GM23248 (cell line): ENCODE measurements around the gene SGMS1. TPM values are rescaled to one million over a fixed set of nuclear protein-coding genes. Genes with fewer than 3 reads are reported as not detected.
A peak's percentile ranks its signal among the peaks of the same experiment; 100 is the strongest.

Experiments used
- DNase-seq: peaks from one replicate; pipeline ENCODE4 v3.0.0-alpha.2; 2015
- H2AFZ ChIP-seq: fragments of 200-600 bp; sonication (generic); 2 replicates; pipeline ENCODE4 v1.6.1; 2016; ENCODE audit warnings: antibody characterized with exemption
- H3F3A ChIP-seq: fragments of 200-600 bp; sonication (generic); 2 replicates; pipeline ENCODE4 v1.6.1; 2016; ENCODE audit warnings: mild to moderate bottlenecking, antibody characterized with exemption, mixed run types; ENCODE audit not compliant: insufficient read depth
- H3K27ac ChIP-seq: fragments of 200-600 bp; sonication (generic); 2 replicates; pipeline ENCODE4 v1.5.1; 2016; ENCODE audit warnings: mild to moderate bottlenecking
- H3K27me3 ChIP-seq: fragments of 200-600 bp; sonication (generic); replicated peaks from 2 replicates; pipeline ENCODE4 v1.6.1; 2016; ENCODE audit warnings: mild to moderate bottlenecking; ENCODE audit not compliant: insufficient read depth
- H3K36me3 ChIP-seq: fragments of 200-600 bp; sonication (generic); 2 replicates; pipeline ENCODE4 v1.6.1; 2016; ENCODE audit warnings: low read depth, mild to moderate bottlenecking
- H3K4me1 ChIP-seq: fragments of 200-600 bp; sonication (generic); 2 replicates; pipeline ENCODE4 v1.6.1; 2016; ENCODE audit warnings: mild to moderate bottlenecking; ENCODE audit not compliant: insufficient read depth
- H3K4me2 ChIP-seq: fragments of 200-600 bp; sonication (generic); one replicate; pipeline ENCODE4 v1.6.1; 2016; ENCODE audit warnings: mild to moderate bottlenecking; ENCODE audit not compliant: unreplicated experiment
- H3K4me3 ChIP-seq: fragments of 200-600 bp; sonication (generic); 2 replicates; pipeline ENCODE4 v1.5.1; 2016; ENCODE audit warnings: mild to moderate bottlenecking
- H3K79me2 ChIP-seq: fragments of 200-600 bp; sonication (generic); 2 replicates; pipeline ENCODE4 v1.6.1; 2016; ENCODE audit warnings: mild to moderate bottlenecking; ENCODE audit not compliant: insufficient read depth
- H3K9ac ChIP-seq: fragments of 200-600 bp; sonication (generic); 2 replicates; pipeline ENCODE4 v1.6.1; 2016; ENCODE audit warnings: mild to moderate bottlenecking
- H3K9me2 ChIP-seq: fragments of 200-600 bp; sonication (generic); 2 replicates; pipeline ENCODE4 v1.6.1; 2016; ENCODE audit warnings: mixed run types, mild to moderate bottlenecking, moderate library complexity; ENCODE audit not compliant: insufficient read depth
- H3K9me3 ChIP-seq: fragments of 200-600 bp; sonication (generic); one replicate; pipeline ENCODE4 v1.6.1; 2017; ENCODE audit warnings: low read depth
- H4K20me1 ChIP-seq: fragments of 200-600 bp; sonication (generic); 2 replicates; pipeline ENCODE4 v1.6.0; 2016; ENCODE audit not compliant: insufficient read depth
- EZH2 ChIP-seq: fragments of 200-600 bp; sonication (generic); IDR thresholded peaks from 2 replicates; pipeline ENCODE4 v1.6.1; 2018; ENCODE audit warnings: antibody characterized with exemption, mild to moderate bottlenecking; ENCODE audit not compliant: insufficient read depth, poor library complexity, severe bottlenecking
- EZH2phosphoT487 ChIP-seq: fragments of 200-600 bp; sonication (generic); IDR thresholded peaks from 2 replicates; pipeline ENCODE4 v1.6.1; 2018; ENCODE audit warnings: antibody characterized with exemption, moderate library complexity, mild to moderate bottlenecking, low read depth; ENCODE audit not compliant: insufficient read depth
- WGBS, 2 experiments: methylation state at CpG; one replicate each; pipeline ENCODE4 v1.1.6; 2015 to 2017; ENCODE audit warnings: low lambda C conversion rate in 2 of 2, low coverage in 1 of 2; ENCODE audit errors: missing lambda C conversion rate in 2 of 2; 5-methylcytosine and 5-hydroxymethylcytosine counted together
- in situ Hi-C: fragments of 300-500 bp; cut with MboI; formaldehyde crosslinking; loops from 2 replicates; pipeline ENCODE4 v1.15.0; 2020
- polyA plus RNA-seq: library from polyadenylated mRNA; unstranded; fragments of >200 nt; fragmentation: Nextera tagmentation; extraction: Ambion mirVana; gene quantifications from 2 replicates; pipeline ENCODE4 v1.2.1, GENCODE V29; 2016
- total RNA-seq: library from RNA; depleted of rRNA; stranded (reverse); fragments of >200 nt; shearing (Covaris generic); gene quantifications from 2 replicates; pipeline ENCODE4 v1.2.3, GENCODE V29; 2014

Gene SGMS1
- total and polyA plus RNA-seq, 2 experiments from 2014 or later: 22.7 to 53.6 TPM

DNA sequence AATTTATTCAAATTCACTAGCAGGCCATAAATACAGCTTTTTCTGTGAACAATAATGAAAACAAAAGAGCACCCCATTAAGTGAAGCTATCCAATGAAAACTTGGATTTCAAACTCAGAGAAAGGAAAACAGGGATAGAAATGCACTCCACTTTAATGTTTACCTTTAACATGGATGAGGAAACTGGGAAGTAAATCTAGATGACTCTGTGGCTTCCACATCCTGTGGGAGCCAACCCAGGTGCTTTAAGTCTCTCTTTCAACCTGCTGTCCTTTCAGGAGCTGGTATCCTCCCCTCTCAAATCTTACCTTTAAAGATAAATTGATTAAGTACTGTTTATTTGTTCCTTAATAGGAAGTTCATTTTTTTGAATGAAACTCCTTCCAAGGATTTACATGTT is 21.5 kb upstream of the SGMS1 start:
- Histone ChIP-seq H3K9me3 (no peaks in the 10 kb centered on the region), H3K9ac (no peak overlapping the region), H4K20me1 (no peaks in the 10 kb centered on the region), H3K79me2 (no peaks in the 10 kb centered on the region), H3K4me2 (no peak overlapping the region), H3K27me3 (peaks cover 9% of the 10 kb centered on the region; the same call in 1 of the 2 replicates), H3K4me1 (no peaks in the 10 kb centered on the region), H3K4me3 (no peak overlapping the region), H3K36me3 (no peaks in the 10 kb centered on the region), H3F3A (no peaks in the 10 kb centered on the region), H3K27ac (no peak overlapping the region), H3K9me2 (no peaks in the 10 kb centered on the region), H2AFZ (no peak overlapping the region)
- in situ Hi-C loops: no loop called here
- no peak for DNase-seq
- TF ChIP-seq EZH2: no peak
- TF ChIP-seq EZH2phosphoT487: no peak

DNA sequence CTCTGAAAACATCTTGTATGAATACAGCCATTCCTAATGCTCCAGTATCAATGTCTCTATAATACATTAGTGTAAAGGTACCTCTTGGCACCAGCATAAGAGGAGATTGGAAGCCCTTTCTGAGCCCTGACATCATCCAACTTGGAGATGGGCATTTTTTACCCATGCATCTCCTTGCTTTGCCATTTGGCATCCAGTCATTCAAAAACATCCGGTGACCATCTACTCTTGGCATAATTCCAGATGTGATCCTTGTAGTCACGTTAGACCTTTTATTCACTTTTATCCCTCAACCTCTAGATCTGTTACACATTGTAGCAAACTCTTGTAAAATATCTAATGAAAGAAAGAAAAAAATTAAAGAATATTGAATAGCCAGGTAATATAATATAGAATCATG is 17.9 kb upstream of the SGMS1 start:
- WGBS, 2 experiments: 24 to 26% methylated on average over 2 of the region's 2 CpGs
- no peak overlapping the region for H2AFZ ChIP-seq
- no peaks in the 10 kb centered on the region for H3K36me3 ChIP-seq
- H3K4me2 ChIP-seq: no peak overlapping the region
- peaks cover 9% of the 10 kb centered on the region; the same call in 1 of the 2 replicates for H3K27me3 ChIP-seq
- H3K9me2 ChIP-seq: no peaks in the 10 kb centered on the region
- no peaks in the 10 kb centered on the region for H3K79me2 ChIP-seq
- no peak overlapping the region for H3K4me3 ChIP-seq
- no peak overlapping the region for H3K9ac ChIP-seq
- H3K4me1 ChIP-seq: peaks cover 8% of the 10 kb centered on the region; the same call in 1 of the 2 replicates
- H3K27ac ChIP-seq: no peak overlapping the region
- DNase-seq: peak; percentile 11
- TF ChIP-seq EZH2phosphoT487: no peak
- TF ChIP-seq EZH2: no peak
- H3F3A ChIP-seq: no peaks in the 10 kb centered on the region
- in situ Hi-C loops: no loop called here
- no peaks in the 10 kb centered on the region for H3K9me3 ChIP-seq
- no peaks in the 10 kb centered on the region for H4K20me1 ChIP-seq

DNA sequence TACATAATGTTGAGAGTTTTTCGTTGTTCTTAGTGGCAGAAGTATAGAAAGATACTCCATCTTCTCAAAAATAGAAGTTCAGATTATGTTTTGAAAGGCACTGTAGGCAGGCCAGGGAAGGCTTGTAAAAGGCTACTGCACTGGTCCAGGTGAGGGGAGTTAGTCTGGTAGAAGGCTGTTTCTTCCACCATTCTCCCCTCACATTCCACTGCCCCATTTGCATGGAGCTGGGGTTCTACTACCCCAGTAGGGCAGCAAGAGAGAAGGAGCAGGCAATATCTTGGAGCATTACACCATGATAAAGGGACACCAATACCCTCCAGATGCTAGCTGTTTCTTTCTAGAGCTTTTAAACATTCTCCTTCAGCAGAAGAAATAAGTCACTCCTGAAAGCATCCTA is 16.5 kb upstream of the SGMS1 start:
- DNase-seq: no peak
- TF ChIP-seq EZH2: no peak
- no peak for TF ChIP-seq EZH2phosphoT487

DNA sequence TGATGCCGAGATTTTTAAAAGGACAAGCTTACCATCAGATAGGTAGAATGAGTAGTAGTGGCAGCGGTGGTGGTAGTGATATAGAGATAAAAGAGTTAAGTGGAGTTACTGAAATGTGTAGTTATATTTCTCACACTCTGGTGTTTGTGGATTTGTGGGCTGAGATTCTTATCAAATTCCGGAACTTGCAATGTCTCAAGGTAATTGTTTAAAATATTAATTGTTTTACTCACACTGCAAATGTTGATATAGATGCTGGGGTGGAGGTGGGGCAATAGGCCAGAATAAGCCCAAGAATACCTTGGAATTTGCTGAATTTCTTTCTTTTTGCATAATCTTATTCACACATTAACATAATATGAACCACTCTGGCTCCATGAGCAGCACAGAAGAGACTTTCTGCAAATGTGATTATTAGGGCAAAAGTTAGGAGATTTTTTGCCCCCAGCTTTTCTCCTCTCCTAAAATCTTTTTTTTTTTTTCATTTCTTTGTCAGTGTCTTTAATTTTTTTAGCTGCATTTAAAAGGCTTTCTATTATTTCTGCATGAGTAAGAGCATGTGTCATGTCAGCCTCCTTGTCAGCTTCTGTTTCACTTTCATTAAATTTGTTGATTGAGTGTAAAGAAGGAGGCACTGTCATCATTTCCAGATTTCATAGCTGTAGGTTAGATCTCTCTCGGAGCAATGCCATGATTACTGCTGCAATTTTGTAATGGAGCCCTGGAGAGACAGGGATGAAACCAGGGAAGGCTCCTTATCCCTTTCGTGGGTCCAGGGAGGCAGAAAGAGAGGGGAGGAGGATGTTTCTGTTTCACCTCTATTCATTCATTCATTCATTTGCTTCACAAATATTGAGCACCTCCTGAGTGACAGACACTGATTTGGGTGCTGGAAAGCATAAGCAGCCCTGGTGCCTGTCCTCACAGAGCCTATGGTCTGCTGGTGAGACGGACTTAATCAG is 13.1 kb upstream of the SGMS1 start:
- Histone ChIP-seq H3K4me1 (peaks cover 23% of the 10 kb centered on the region), H4K20me1 (no peaks in the 10 kb centered on the region), H3K4me2 (peak overlapping the region; percentile 29), H3K79me2 (no peaks in the 10 kb centered on the region), H3K9me3 (no peaks in the 10 kb centered on the region), H3F3A (peaks cover 8% of the 10 kb centered on the region; the same call in 1 of the 2 replicates), H3K9me2 (no peaks in the 10 kb centered on the region), H3K4me3 (0 out of 2 replicates have a peak overlapping the region, but pooled peaks have one; percentile 3), H3K27ac (no peak overlapping the region), H3K9ac (no peak overlapping the region), H3K36me3 (no peaks in the 10 kb centered on the region), H3K27me3 (no peaks in the 10 kb centered on the region), H2AFZ (no peak overlapping the region)
- 63 to 66% methylated on average over 6 of the region's 6 CpGs for WGBS, 2 experiments
- TF ChIP-seq EZH2: no peak
- TF ChIP-seq EZH2phosphoT487: no peak
- in situ Hi-C loops: no loop called here
- peak; percentile 52 for DNase-seq

More for the DNA sequence above, 16.5 kb upstream of the SGMS1 start:
- H3K4me2 ChIP-seq: no peak overlapping the region
- H4K20me1 ChIP-seq: no peaks in the 10 kb centered on the region
- H3K9me3 ChIP-seq: no peaks in the 10 kb centered on the region
- H3K4me1 ChIP-seq: peaks cover 17% of the 10 kb centered on the region
- H3K9ac ChIP-seq: no peak overlapping the region
- H3K4me3 ChIP-seq: no peak overlapping the region
- 25 to 28% methylated on average over 1 of the region's 1 CpG for WGBS, 2 experiments
- H3K27ac ChIP-seq: no peak overlapping the region
- no peak overlapping the region for H2AFZ ChIP-seq
- H3F3A ChIP-seq: peaks cover 8% of the 10 kb centered on the region; the same call in 1 of the 2 replicates
- in situ Hi-C loops: no loop called here
- no peaks in the 10 kb centered on the region for H3K36me3 ChIP-seq
- H3K79me2 ChIP-seq: no peaks in the 10 kb centered on the region
- H3K27me3 ChIP-seq: peaks cover 9% of the 10 kb centered on the region; the same call in 1 of the 2 replicates
- no peaks in the 10 kb centered on the region for H3K9me2 ChIP-seq
